Stimulated activated CD8-positive, alpha-beta memory T cell treated with anti-CD3 and anti-CD28 coated beads, Interleukin-7, amount 100 ng/mL, for 4 hours (primary cell): Measurements from ENCODE around the gene SLC39A7.

Source experiments
- DNase-seq, 2 donors: peaks; one replicate each; pipeline ENCODE4 v3.0.0-alpha.2; 2020; ENCODE audit warnings: low read depth in 2 of 2

Gene SLC39A7

GRCh38 chr6:33236852-33237251, 36.2 kb downstream of the SLC39A7 start:
- no peak for DNase-seq

- DNase-seq: no peak
Observed at GRCh38 chr6:33237741-33238140, 37.1 kb downstream of the SLC39A7 start.

GRCh38 chr6:33241968-33242367, 41.3 kb downstream of the SLC39A7 start:
- no peak for DNase-seq

- DNase-seq: no peak
Observed at GRCh38 chr6:33243476-33243875, 42.8 kb downstream of the SLC39A7 start.

- DNase-seq: peak; percentile 86
Observed at GRCh38 chr6:33247977-33248642, 47.4 kb downstream of the SLC39A7 start.

- peak in 1 of 2 donors; percentile 8 for DNase-seq
Observed at GRCh38 chr6:33248643-33248931, 47.9 kb downstream of the SLC39A7 start.

GRCh38 chr6:33248932-33249731, 48.5 kb downstream of the SLC39A7 start:
- DNase-seq: peak; percentile 90 to 93

- no peak for DNase-seq
Observed at GRCh38 chr6:33249732-33250630, 49.3 kb downstream of the SLC39A7 start.

GRCh38 chr6:33250731-33251130, 50.1 kb downstream of the SLC39A7 start:
- no peak for DNase-seq

GRCh38 chr6:33251395-33252012, 50.8 kb downstream of the SLC39A7 start:
- no peak for DNase-seq

GRCh38 chr6:33252759-33253158, 52.1 kb downstream of the SLC39A7 start:
- no peak for DNase-seq
